K562 (cell line): ENCODE measurements around the gene PDE1C. TPM values are rescaled to one million over a fixed set of nuclear protein-coding genes. Genes with fewer than 3 reads are reported as not detected.

ENCODE experiments used
- ATAC-seq: fragments of 200-7000 bp; cut with Tn5 transposase; 3 replicates; pipeline ENCODE4 v1.9.1; 2020; ENCODE audit warnings: moderate library complexity
- BruUV-seq: library from RNA; stranded (reverse); fragments of 400-500 nt; replicated peaks from 2 replicates; lab custom pipeline; 2021; lab: Mats Ljungman, UMichigan
- CTCF ChIA-PET: fragments of 300-600 bp; formaldehyde crosslinking; extraction: SDS; loops from one replicate; lab custom pipeline; 2021; ENCODE audit warnings: low intra/inter-chr PET ratio; lab: Yijun Ruan, JAX
- POLR2A ChIA-PET: fragments of 300-600, 350-650 bp; sonication (Branson Sonifier 250); formaldehyde crosslinking; extraction: SDS; loops from one replicate; lab custom pipeline; 2021; ENCODE audit warnings: antibody characterized with exemption, inconsistent platforms; lab: Yijun Ruan, JAX
- DNase-seq, 4 experiments: peaks; one replicate each; pipeline versions ENCODE4 v3.0.0 to v3.0.0-alpha.2; 2011 to 2018; ENCODE audit warnings: low spot score in 3 of 4, mixed read lengths in 3 of 4; ENCODE audit errors: extremely low read depth in 1 of 4
- FAIRE-seq: peaks from 2 replicates; lab custom pipeline; 2011; peaks lifted over from hg19 to GRCh38; lab: Jason Lieb, UNC
- H2AFZ ChIP-seq: 2 replicates; pipeline ENCODE4 v1.6.0; 2011; ENCODE audit warnings: low read depth, low read length, control low read depth, inconsistent platforms
- H3K27ac ChIP-seq: fragments of 200-600 bp; 3 replicates; pipeline ENCODE4 v1.8.0; 2011; ENCODE audit warnings: low read depth, mild to moderate bottlenecking, control low read depth, inconsistent platforms, low read length, moderate library complexity, mixed read lengths; ENCODE audit errors: extremely low read depth
- H3K27me3 ChIP-seq, 2 experiments: fragments of 300-600 bp in 1 of 2; 2 replicates in 1 of 2; 3 replicates in 1 of 2; pipeline versions ENCODE4 v1.6.0 to v1.8.0; 2011; ENCODE audit warnings: inconsistent platforms in 2 of 2, low read length in 2 of 2, mild to moderate bottlenecking in 1 of 2, mixed read lengths in 1 of 2, moderate library complexity in 1 of 2; ENCODE audit not compliant: control insufficient read depth in 2 of 2, insufficient read depth in 2 of 2
- H3K36me3 ChIP-seq: fragments of 300-600 bp; 3 replicates; pipeline ENCODE4 v1.8.0; 2011; ENCODE audit warnings: mild to moderate bottlenecking, low read length, inconsistent platforms; ENCODE audit not compliant: control insufficient read depth, insufficient read depth
- H3K4me1 ChIP-seq, 2 experiments: fragments of 200-600 bp in 1 of 2; replicated peaks in 1 of 2; 2 replicates in 1 of 2; 3 replicates in 1 of 2; pipeline versions ENCODE4 v1.5.1 to v1.8.0; 2011; ENCODE audit warnings: inconsistent platforms in 2 of 2, low read length in 2 of 2, mild to moderate bottlenecking in 1 of 2, mixed read lengths in 1 of 2, moderate library complexity in 1 of 2; ENCODE audit not compliant: control insufficient read depth in 2 of 2, insufficient read depth in 2 of 2
- H3K4me2 ChIP-seq: 2 replicates; pipeline ENCODE4 v1.6.1; 2011; ENCODE audit warnings: low read length, control low read depth, inconsistent platforms, mixed read lengths; ENCODE audit not compliant: insufficient read depth
- H3K4me3 ChIP-seq: fragments of 200-600 bp; sonication (generic), shearing (Covaris generic); 2 replicates; pipeline ENCODE4 v1.5.1; 2016; ENCODE audit warnings: control low read depth, inconsistent platforms
- H3K79me2 ChIP-seq: fragments of 200-600 bp; 3 replicates; pipeline ENCODE4 v1.8.0; 2011; ENCODE audit warnings: low read length, inconsistent platforms; ENCODE audit not compliant: control insufficient read depth, insufficient read depth
- H3K9ac ChIP-seq, 2 experiments: 2 replicates each; pipeline versions ENCODE4 v1.6.0 to v1.6.1; 2011; ENCODE audit warnings: low read depth in 2 of 2, low read length in 2 of 2, control low read depth in 1 of 2, inconsistent platforms in 1 of 2, mild to moderate bottlenecking in 1 of 2, mixed read lengths in 1 of 2; ENCODE audit not compliant: insufficient read depth in 1 of 2
- H3K9me1 ChIP-seq: one replicate; pipeline ENCODE4 v1.6.0; 2011; ENCODE audit warnings: inconsistent platforms, mild to moderate bottlenecking, low read length, moderate library complexity; ENCODE audit not compliant: control insufficient read depth, insufficient read depth
- H3K9me3 ChIP-seq: replicated peaks from 2 replicates; pipeline ENCODE4 v1.5.1; 2011; ENCODE audit warnings: low read depth, low read length, inconsistent platforms; ENCODE audit not compliant: control insufficient read depth, insufficient read depth
- H4K20me1 ChIP-seq: replicated peaks from 2 replicates; pipeline ENCODE4 v1.6.1; 2011; ENCODE audit warnings: low read length, inconsistent platforms, mixed read lengths; ENCODE audit not compliant: control insufficient read depth, insufficient read depth
- RFX1 ChIP-seq: fragments of 450-650 bp; IDR thresholded peaks from 2 replicates; pipeline ENCODE4 v1.6.1; 2016; ENCODE audit warnings: mild to moderate bottlenecking, moderate library complexity
- WGBS: fragments of 100-300 bp; shearing (Covaris generic); methylation state at CpG from one replicate; pipeline ENCODE4 v1.1.6; 2016; ENCODE audit warnings: low coverage, mixed read lengths; ENCODE audit not compliant: insufficient coverage; ENCODE audit errors: missing lambda C conversion rate; 5-methylcytosine and 5-hydroxymethylcytosine counted together
- in situ Hi-C: fragments of 300-500 bp; cut with MboI; formaldehyde crosslinking; loops from 4 replicates; pipeline ENCODE4 v1.15.0; 2018; ENCODE audit warnings: inconsistent platforms, mixed read lengths
- intact Hi-C: fragments of 100-400 bp; cut with micrococcal nuclease; formaldehyde crosslinking; loops from 2 replicates; pipeline ENCODE4 v1.14.2; 2022
- polyA plus RNA-seq, 8 experiments: library from polyadenylated mRNA; depleted of rRNA in 4 of 8; stranded (reverse) in 5 of 8; unstranded in 3 of 8; fragments of >200 nt; fragmentation: Nextera tagmentation in 2 of 8; fragmentation: Illumina TruSeq in 1 of 8; extraction: Ambion mirVana in 2 of 8; extraction: Trizol in 1 of 8; gene quantifications; 2 replicates each; pipeline versions ENCODE4 v1.2.1 to v1.2.3, GENCODE V29; 2011 to 2014; ENCODE audit warnings: inconsistent platforms in 1 of 8, missing spikeins in 1 of 8
- total RNA-seq, 7 experiments: library from RNA; depleted of rRNA in 6 of 7; stranded (reverse); fragments of >200 nt in 6 of 7; fragmentation: Illumina TruSeq in 2 of 7; extraction: Trizol in 2 of 7; gene quantifications; 2 replicates each; pipeline versions ENCODE4 v1.2.1 to v1.2.3, GENCODE V29; 2011 to 2021; ENCODE audit warnings: low replicate concordance in 1 of 7
- TF ChIP-seq, protein P1 (sequence below): fragments of 250-450 bp; sonication (Bioruptor Pico); IDR thresholded peaks from 2 replicates; pipeline ENCODE4 v1.4.0; 2020

PDE1C gene
- total and polyA plus RNA-seq, 9 of the 15 experiments (the other 6 are each of a cell fraction or from before 2014, with no cell fraction given) = under 0.01 to 0.01 TPM; not detected in 7

DNA sequence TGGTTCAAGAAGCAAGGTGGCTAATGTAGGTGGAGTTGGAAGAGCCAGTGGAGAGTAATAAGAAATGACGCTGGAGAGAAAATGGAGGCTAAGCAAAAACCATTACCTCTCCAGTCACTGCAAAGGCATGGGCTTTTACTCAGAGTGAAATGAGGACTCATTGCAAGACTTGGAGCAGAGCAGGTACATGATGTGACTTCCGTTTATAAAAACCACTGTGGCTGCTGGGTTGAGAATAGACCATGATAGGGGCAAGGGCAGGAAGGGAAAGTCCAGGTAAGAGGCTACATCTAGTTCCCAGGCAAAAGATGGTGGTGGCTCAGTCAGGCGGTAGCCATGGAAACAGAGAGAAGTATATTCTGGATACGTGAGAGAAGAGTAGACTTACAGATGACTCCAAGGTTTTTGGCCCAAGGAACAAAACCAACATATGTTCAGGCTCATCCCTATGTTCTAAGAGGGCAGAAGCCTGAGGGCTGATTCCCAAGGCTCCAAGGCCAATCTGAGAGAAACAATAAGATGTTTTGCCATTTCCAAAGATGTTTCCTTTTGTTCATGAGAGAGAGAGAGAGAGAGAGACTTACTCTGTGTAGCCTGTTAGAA, 21.5 kb upstream of the PDE1C start:
- Histone ChIP-seq H3K27ac (no peak overlapping the region), H3K4me1 (no peaks in the 10 kb centered on the region), H3K9me1 (no peaks in the 10 kb centered on the region), H3K79me2 (no peaks in the 10 kb centered on the region), H3K36me3 (no peaks in the 10 kb centered on the region), H3K4me3 (no peak overlapping the region), H3K9me3 (no peaks in the 10 kb centered on the region), H4K20me1 (no peaks in the 10 kb centered on the region), H3K4me2 (no peak overlapping the region), H2AFZ (no peak overlapping the region), H3K9ac (no peak overlapping the region), H3K27me3 (no peaks in the 10 kb centered on the region)
- no TSS peak for BruUV-seq
- POLR2A ChIA-PET = interaction anchor here (0.7 kb wide), 1 partner anchor 386 kb away, joined by 3 read pairs; no protein-coding TSS in a partner anchor
- WGBS = 0% methylated on average over 3 of the region's 4 CpGs
- no peak for DNase-seq
- intact Hi-C loops (no loop called here), in situ Hi-C loops (no loop called here)
- FAIRE-seq = no peak
- CTCF ChIA-PET = no interaction called here
- ATAC-seq = no peak
- peak; percentile 29 for TF ChIP-seq RFX1
- TF ChIP-seq, protein P1, sequence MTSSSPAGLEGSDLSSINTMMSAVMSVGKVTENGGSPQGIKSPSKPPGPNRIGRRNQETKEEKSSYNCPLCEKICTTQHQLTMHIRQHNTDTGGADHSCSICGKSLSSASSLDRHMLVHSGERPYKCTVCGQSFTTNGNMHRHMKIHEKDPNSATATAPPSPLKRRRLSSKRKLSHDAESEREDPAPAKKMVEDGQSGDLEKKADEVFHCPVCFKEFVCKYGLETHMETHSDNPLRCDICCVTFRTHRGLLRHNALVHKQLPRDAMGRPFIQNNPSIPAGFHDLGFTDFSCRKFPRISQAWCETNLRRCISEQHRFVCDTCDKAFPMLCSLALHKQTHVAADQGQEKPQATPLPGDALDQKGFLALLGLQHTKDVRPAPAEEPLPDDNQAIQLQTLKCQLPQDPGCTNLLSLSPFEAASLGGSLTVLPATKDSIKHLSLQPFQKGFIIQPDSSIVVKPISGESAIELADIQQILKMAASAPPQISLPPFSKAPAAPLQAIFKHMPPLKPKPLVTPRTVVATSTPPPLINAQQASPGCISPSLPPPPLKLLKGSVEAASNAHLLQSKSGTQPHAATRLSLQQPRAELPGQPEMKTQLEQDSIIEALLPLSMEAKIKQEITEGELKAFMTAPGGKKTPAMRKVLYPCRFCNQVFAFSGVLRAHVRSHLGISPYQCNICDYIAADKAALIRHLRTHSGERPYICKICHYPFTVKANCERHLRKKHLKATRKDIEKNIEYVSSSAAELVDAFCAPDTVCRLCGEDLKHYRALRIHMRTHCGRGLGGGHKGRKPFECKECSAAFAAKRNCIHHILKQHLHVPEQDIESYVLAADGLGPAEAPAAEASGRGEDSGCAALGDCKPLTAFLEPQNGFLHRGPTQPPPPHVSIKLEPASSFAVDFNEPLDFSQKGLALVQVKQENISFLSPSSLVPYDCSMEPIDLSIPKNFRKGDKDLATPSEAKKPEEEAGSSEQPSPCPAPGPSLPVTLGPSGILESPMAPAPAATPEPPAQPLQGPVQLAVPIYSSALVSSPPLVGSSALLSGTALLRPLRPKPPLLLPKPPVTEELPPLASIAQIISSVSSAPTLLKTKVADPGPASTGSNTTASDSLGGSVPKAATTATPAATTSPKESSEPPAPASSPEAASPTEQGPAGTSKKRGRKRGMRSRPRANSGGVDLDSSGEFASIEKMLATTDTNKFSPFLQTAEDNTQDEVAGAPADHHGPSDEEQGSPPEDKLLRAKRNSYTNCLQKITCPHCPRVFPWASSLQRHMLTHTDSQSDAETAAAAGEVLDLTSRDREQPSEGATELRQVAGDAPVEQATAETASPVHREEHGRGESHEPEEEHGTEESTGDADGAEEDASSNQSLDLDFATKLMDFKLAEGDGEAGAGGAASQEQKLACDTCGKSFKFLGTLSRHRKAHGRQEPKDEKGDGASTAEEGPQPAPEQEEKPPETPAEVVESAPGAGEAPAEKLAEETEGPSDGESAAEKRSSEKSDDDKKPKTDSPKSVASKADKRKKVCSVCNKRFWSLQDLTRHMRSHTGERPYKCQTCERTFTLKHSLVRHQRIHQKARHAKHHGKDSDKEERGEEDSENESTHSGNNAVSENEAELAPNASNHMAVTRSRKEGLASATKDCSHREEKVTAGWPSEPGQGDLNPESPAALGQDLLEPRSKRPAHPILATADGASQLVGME (CRISPR knock-in tag) = no peak
